K562 (cell line): Measurements from ENCODE around the gene NARF. TPM values are rescaled to one million over a fixed set of nuclear protein-coding genes. Genes with fewer than 3 reads are reported as not detected.

Experiments
- BHLHE40 ChIP-seq: IDR thresholded peaks from 2 replicates; pipeline ENCODE4 v1.6.1; 2011; ENCODE audit warnings: low read length, improper control_type of control experiment
- REST ChIP-seq, 2 experiments: fragments of 450-650 bp; formaldehyde crosslinking in 1 of 2; IDR thresholded peaks; 2 replicates each; pipeline versions ENCODE4 v1.4.0 to v1.6.1; 2014 to 2020; ENCODE audit warnings: mild to moderate bottlenecking in 2 of 2, borderline replicate concordance in 1 of 2, low read depth in 1 of 2
- STAT6 ChIP-seq: sonication (generic); formaldehyde crosslinking; IDR thresholded peaks from 2 replicates; pipeline ENCODE4 v1.8.1; 2023; ENCODE audit warnings: mild to moderate bottlenecking, missing genetic modification reagents
- ZBTB26 ChIP-seq: fragments of 450-650 bp; formaldehyde crosslinking; IDR thresholded peaks from 2 replicates; pipeline ENCODE4 v1.4.0; 2022; ENCODE audit warnings: missing genetic modification characterization
- ZNF609 ChIP-seq: sonication (generic); formaldehyde crosslinking; IDR thresholded peaks from 2 replicates; pipeline ENCODE4 v1.8.1; 2023; ENCODE audit warnings: missing genetic modification reagents, mild to moderate bottlenecking, borderline replicate concordance
- ZNF76 ChIP-seq: fragments of 250-450 bp; sonication (Bioruptor Pico); IDR thresholded peaks from 2 replicates; pipeline ENCODE4 v1.4.0; 2020; ENCODE audit warnings: mild to moderate bottlenecking, moderate library complexity, borderline replicate concordance
- ZNF764 ChIP-seq: fragments of 250-450 bp; sonication (Bioruptor Pico); IDR thresholded peaks from 2 replicates; pipeline ENCODE4 v1.4.0; 2020; ENCODE audit warnings: low read depth, mild to moderate bottlenecking, moderate library complexity
- ZZZ3 ChIP-seq: fragments of 450-650 bp; IDR thresholded peaks from 2 replicates; pipeline ENCODE4 v1.6.1; 2016; ENCODE audit warnings: antibody characterized with exemption, mild to moderate bottlenecking, moderate library complexity
- polyA plus RNA-seq, 8 experiments: library from polyadenylated mRNA; depleted of rRNA in 4 of 8; stranded (reverse) in 5 of 8; unstranded in 3 of 8; fragments of >200 nt; fragmentation: Nextera tagmentation in 2 of 8; fragmentation: Illumina TruSeq in 1 of 8; extraction: Ambion mirVana in 2 of 8; extraction: Trizol in 1 of 8; gene quantifications; 2 replicates each; pipeline versions ENCODE4 v1.2.1 to v1.2.3, GENCODE V29; 2011 to 2014; ENCODE audit warnings: inconsistent platforms in 1 of 8, missing spikeins in 1 of 8
- total RNA-seq, 7 experiments: library from RNA; depleted of rRNA in 6 of 7; stranded (reverse); fragments of >200 nt in 6 of 7; fragmentation: Illumina TruSeq in 2 of 7; extraction: Trizol in 2 of 7; gene quantifications; 2 replicates each; pipeline versions ENCODE4 v1.2.1 to v1.2.3, GENCODE V29; 2011 to 2021; ENCODE audit warnings: low replicate concordance in 1 of 7

The NARF gene
- total and polyA plus RNA-seq, 9 of the 15 experiments (the other 6 are each of a cell fraction or from before 2014, with no cell fraction given) = 60.4 to 423 (median 132) TPM

GRCh38 chr17:82458179-82458884 is at the start of gene NARF (continued):
- TF ChIP-seq ZNF609 (CRISPR knock-in tag) = no peak
- TF ChIP-seq ZNF76 (CRISPR knock-in tag) = peak; percentile 58; the same call in 1 of the 2 replicates
- TF ChIP-seq REST (IDR thresholded peaks at IDR 0.05; ENCODE audit: borderline replicate concordance) = no peak; the same call in 1 of the 2 replicates
- peak; percentile 80 for TF ChIP-seq REST (CRISPR knock-in tag; IDR thresholded peaks at IDR 0.05; ENCODE audit: low read depth)
- TF ChIP-seq ZZZ3 = no peak
- no peak for TF ChIP-seq STAT6 (CRISPR knock-in tag)
- no peak for TF ChIP-seq ZNF764
- 0 out of 2 replicates have a peak, but pooled peaks have one; percentile 2 for TF ChIP-seq BHLHE40
- no peak for TF ChIP-seq ZBTB26 (CRISPR knock-in tag)
